HG03097 (cell line): ENCODE results near the gene TOMM70.
"Not testable (repeated sequence)": the region's sequence is repeated elsewhere in the genome, so short reads cannot be mapped to it uniquely, and the experiment has no call there.

Source experiments
- ATAC-seq: cut with Tn5 transposase; IDR thresholded peaks from one replicate; pipeline ENCODE4 v1.9.1; 2021; ENCODE audit not compliant: unreplicated experiment, low FRiP score

TOMM70 gene

DNA sequence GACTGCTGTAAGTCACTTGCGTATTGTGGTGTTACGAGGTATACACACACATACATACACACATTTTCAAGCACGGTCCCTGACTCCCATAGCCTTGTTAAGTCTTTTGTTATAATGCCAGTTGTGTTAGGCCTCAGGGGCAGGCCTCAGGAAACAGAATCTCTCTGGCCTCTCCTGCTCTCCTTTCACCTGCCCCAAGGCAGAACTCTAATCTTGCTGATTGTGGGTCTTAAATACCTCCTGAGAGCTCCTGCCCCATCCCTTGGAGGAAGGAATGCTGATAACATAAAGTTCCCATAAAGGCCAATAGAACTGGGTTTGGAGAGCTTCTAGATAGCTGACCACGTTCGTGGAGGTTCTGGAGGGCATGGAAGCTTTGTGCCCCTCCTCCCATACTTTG, 70.2 kb downstream of the TOMM70 start:
- no peak for ATAC-seq

DNA sequence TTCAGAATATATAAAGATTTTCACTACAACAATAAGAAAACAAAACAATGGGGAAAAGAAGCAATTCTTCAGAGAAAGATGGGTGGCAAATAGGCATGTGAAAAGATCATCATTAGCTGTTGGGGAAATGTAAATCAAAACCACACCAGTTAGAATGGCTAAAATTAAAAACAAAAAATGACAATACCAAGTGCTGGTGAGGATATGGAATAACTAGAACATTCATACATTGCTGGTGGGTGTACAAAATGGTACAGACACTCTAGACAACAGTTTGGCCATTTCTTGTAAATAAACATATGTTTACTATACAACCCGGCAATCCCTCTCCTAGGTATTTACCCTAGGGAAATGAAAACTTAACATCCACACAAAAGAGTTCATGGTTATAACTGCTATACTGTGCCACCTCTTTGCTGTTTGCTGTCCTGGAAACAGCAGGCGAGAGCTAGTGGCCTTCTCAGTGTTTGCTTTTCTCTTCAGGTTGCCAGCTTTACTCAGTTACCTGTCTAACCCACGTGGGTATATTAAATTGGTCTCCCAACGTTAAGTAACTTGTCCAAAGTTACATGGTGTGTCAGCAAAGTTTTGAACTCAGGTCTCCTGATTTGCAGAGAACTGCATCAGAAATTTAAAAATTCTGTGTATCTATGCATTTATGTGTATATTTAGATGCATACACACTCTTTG, 70.9 kb downstream of the TOMM70 start:
- no peak for ATAC-seq

GRCh38 chr3:100327377-100327776, 73.5 kb downstream of the TOMM70 start:
- not testable (repeated sequence) for ATAC-seq

GRCh38 chr3:100325827-100326226, 75.1 kb downstream of the TOMM70 start:
- ATAC-seq: no peak

- no peak for ATAC-seq
Observed at GRCh38 chr3:100324044-100324443, 76.8 kb downstream of the TOMM70 start.

- ATAC-seq: no peak
Observed at GRCh38 chr3:100319951-100320350, 80.9 kb downstream of the TOMM70 start.

DNA sequence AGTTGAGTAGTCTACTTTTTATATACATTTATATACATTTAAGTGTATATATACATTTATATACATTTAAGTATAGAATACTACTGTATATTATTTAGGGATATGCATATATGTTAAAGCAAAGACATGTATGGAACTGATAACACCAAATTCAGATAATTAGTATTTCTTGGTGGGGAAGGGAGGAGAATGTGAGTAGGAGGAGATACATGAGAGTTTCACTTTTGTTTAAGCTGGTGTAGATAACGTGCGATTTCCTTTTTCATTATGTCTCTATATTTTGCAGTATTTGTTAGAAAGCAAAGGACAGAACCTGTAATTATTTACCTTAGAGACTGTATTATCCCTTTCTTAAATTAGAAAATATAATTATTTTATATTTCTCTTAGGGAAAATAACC, 83.0 kb downstream of the TOMM70 start:
- no peak for ATAC-seq

DNA sequence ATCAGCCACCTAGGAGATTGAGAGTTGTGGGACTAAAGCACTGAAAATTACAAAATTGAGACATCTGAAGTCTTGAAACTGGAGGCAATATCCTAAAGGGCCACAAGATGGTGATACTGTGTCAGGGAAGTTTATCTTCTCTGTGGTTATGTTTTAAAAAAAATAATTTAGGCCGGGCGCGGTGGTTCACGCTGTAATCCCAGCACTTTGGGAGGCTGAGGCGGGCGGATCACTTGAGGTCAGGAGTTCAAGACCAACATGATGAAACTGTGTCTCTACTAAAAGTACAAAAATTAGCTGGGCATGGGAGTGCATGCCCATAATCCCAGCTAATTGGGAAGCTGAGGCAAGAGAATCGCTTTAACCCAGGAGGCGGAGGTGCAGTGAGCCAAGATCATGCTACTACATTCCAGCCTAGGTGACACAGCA, 84.2 kb downstream of the TOMM70 start:
- peak; percentile 53 for ATAC-seq
